GM18868 (cell line): ENCODE measurements around the gene HMCES.
"Not testable (repeated sequence)": the region's sequence is repeated elsewhere in the genome, so short reads cannot be mapped to it uniquely, and the experiment has no call there.

Experiments used
- ATAC-seq: cut with Tn5 transposase; IDR thresholded peaks from one replicate; pipeline ENCODE4 v1.9.1; 2021; ENCODE audit warnings: mild to moderate bottlenecking, moderate library complexity; ENCODE audit not compliant: unreplicated experiment

Gene HMCES

DNA sequence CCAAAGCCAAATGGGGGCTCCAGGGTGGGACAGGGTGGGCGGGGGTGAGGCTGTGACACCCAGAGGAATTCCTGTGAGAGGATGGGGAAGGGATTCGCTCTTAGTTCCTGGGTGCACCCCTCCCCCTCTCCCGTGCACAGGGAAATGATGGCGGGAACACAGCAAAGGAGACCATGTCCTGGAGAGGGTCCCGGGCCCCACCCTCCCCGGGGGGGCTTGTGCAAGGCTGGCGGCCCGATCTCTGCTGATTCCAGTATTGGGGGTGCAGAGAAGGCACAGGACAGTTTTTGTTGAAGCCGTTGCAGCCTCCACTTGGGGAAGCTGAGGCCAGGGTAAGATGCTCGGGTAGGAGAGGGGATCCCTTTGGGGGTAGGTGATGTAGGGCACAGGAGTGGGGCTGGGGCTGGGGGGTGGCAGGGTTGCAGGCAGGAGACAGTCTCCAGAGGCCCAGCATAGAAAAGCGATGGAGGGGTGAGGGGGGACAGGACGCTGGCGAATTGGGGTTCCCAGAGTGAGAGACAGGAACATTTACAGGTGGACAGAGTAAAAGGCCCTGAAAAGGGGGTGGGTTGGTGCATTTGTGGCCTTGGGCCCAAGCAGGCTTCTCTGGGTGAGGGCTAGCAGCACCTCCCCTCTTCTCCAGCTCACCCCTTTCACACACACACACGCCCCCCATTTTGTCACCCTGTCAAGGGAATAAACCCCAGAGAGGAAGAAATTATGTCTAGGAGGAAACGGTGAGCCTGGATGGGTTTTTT, 38.5 kb downstream of the HMCES start:
- no peak for ATAC-seq

GRCh38 chr3:129317848-129318247, 39.2 kb downstream of the HMCES start:
- no peak for ATAC-seq

- no peak for ATAC-seq
Observed at GRCh38 chr3:129318921-129319320, 40.3 kb downstream of the HMCES start.

DNA sequence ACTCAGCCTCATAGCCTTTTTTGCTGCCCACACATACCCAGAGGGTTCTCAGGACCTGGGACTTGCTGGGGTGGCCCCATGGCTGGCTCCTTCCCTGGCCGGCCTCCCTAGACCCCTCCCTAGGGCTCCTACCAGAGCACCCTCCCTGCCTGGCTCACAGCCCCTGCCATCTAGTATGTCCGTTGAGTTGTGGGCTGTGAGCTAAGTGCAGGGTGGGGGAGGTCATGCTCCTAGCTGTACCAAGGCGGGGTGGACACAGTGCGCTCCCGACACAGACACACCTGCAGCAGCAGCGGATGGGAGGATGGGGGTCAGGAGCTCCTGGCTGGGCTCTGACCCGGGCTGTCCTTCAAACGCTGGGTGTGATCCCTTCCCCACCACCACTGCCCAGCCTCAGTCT, 41.6 kb downstream of the HMCES start:
- ATAC-seq: no peak

- no peak for ATAC-seq
Observed at GRCh38 chr3:129320825-129321487, 42.3 kb downstream of the HMCES start.

DNA sequence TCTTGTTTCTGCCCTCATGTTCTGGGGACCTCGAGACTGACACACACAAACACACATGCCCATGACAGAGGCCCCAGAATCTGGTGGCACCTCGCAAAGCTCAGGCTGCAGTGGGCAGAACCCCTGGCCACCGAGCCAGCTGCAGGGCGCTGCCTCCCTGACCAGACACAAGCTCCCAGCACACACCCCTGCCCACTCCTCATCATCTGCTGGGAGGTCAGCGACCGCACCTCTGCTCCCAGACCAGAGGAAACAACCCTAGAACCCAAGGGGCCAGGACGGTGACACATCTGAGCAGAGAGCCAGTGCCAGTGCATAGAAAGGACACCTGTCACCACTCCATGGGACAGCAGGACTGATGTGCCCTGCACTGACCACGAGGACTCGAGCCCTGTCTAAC, 43.2 kb downstream of the HMCES start:
- no peak for ATAC-seq

DNA sequence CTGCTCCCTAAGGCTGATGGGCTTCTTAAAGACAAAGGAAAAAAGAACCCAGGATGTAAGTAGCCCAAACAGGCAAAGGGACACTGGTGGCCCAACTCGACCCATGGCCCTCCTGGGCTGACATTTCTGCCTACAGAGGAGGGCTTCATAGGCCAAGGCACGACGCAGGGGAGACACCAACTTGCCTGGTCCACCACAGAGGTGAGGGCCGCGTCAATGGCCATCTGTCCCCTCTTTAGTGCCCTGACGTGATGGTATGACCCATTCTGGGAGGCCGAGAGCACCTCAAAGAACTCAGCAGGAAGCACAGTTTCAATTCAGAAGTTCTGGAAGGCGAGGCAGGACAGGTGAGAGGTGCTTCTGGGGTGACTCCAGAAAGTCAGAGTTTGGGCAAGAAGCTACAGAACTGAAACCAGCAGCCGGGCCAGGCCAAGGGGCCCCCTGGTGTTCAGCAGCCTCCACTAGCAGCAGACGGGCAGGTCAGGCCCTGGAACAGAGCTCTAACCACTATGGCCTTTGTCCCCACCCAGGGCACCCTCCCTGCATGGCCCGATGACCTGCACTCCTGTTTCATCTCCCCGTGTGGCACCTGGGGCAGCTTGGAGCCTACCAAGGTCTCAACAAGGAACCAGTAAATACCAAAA, 45.1 kb downstream of the HMCES start:
- no peak for ATAC-seq

DNA sequence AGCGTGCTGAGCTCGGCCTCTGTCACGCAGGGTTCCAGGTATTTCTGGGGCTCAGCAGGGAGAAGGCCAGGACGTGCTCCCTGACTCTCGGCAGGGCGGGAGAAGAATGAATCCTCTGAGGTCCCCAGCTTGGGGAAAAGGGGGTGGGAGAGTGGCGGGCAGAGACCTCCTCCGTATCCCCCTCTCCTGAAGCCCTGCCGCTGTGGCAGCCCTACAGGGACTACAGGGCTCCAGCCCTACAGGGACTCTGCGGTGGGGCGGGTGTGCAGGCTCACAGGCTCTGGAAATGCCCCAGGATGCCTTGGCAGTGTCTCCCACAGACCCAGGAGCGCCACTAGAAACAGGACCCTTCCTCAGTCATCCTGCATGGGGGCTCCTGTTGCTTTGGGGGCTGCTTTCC, 46.2 kb downstream of the HMCES start:
- no peak for ATAC-seq

DNA sequence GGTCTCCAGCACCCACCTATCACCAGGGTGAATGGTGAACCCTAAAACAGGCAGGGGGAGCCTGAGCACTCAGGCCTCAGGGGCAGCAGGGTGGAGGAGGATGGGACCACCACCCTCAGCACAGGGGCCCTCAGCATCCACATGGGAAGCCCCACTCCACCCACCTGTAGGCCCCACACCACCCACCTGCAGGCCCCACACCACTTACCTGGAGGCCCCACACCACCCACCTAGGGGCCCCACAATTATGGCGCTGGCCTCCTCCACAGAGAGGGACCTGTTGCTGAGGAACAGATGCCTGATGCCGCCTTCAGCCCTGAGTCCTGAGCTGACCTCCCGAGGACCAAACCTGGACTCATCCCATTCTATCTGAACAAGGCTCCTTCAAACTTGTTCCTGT, 46.7 kb downstream of the HMCES start:
- ATAC-seq: no peak

DNA sequence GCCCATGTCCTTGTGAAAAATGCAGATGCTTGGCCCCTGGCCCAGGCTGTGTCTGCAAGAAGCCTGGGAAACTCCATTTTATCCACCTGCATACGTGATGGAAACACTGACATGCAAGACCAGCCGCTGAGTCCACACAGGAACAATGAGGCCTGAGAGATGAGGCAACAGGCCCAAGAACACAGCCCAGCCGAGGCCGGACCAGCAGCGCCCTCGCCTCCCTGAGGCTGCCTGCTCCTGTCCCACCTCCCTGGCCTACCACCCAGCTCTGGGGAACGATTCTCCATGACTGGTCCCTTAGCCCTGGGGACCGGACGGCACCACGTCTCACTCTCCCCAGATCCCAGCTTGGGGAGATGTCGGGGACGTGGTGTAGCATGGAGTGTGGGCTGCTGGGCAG, 47.5 kb downstream of the HMCES start:
- no peak for ATAC-seq

- ATAC-seq: no peak
Observed at GRCh38 chr3:129326595-129326994, 47.9 kb downstream of the HMCES start.

DNA sequence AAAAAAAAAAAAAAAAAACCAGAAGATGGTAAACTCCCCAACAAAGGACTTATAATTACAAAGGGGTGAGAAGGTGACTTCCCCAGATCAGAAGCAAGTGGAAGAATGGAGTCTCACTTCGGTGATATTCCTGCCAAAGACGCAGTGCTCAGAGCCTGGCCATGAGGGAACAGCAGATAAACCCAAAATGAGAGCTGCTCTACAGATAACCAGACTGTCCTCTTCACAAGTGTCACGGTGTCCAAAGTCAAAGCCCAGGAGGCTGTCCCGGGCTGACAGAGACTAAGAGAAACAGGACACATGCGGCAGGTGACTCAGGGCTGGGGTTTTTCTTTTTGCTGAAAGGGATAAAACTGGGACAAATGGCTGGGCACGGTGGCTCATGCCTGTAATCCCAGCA, 48.8 kb downstream of the HMCES start:
- no peak for ATAC-seq

DNA sequence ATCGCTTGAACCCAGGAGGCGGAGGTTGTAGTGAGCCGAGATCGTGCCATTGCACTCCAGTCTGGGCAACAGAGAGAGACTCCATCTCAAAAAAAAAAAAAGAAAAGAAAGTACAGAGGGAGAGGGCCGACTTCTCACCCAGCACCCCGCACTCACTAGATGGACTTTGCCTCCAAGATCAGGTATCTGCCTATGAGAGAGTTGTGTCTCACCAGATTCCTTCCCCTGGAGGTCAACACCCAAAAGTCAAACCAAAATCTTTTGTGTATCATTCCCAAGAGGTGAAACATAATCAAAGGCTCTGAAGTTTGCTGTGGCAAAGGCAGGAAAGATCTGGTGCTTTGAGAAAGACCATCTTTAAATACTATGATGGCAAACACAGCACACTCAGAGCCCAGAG, 51.2 kb downstream of the HMCES start:
- no peak for ATAC-seq

DNA sequence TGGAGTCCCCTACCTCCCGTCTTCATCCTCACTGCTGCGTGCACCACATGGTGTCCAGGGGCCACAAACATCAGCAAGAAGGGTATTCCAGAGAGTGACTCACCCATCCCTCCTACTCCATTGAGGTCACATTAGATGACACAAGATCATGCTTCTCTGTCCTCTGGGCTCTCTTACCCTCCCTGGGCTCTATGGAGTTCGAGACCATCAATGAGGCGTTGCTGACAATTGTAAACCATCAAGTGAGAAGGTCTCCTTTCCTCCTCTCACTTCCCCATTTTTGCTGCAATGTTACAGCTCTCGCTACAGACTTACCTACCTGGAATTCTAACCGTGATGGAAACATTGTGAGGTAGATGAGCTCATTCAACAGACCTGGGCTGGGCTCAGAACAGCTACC, 51.7 kb downstream of the HMCES start:
- no peak for ATAC-seq

DNA sequence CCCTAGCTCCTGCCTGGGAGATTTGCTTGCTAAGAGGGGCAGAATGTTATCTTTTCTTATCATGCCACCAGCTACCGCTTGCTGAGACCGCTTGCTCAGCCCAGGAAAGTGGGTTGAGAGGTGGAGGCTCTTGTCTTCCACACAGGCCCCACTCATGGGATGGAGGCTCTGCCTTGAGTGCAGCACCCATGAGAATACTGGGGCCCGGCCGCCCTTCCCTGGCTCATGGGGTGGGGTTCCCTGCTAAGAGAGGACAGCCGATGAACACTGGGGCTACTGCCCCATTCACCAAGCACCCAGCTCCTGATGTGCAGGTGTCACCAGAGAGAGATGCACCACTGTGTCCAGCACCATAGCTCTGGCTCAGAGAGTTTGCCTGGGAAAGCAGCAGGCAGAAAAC, 55.2 kb downstream of the HMCES start:
- ATAC-seq: no peak

DNA sequence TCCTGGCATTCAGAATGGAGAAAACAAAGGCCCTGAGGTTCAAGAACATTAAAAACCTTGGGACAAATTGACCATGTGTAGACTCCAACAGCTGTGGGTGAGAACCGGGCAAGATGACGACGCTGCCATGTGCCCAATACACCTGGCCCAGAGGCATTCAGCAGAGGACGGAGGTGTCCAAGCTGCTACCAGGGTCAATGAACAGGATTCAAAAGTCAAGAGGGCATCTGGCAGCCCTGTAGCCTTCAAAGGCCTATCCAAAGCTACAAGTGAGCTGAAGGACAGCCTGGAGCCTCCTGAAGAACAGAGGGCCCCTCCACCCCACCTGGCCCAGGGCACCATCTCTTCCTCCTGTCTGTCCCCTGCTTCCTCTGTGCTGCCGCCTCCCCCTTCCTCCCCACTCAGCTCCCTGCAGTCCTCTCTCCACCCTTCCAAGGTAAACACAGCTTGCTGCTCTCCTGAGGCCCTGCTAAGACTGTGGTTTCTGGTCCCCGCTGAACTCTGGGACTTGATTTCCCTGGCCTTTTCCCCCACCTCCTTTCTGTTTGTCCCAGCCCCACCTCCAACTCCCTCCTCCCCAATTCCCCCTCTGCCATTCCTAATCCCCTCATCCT, 57.5 kb downstream of the HMCES start:
- no peak for ATAC-seq

DNA sequence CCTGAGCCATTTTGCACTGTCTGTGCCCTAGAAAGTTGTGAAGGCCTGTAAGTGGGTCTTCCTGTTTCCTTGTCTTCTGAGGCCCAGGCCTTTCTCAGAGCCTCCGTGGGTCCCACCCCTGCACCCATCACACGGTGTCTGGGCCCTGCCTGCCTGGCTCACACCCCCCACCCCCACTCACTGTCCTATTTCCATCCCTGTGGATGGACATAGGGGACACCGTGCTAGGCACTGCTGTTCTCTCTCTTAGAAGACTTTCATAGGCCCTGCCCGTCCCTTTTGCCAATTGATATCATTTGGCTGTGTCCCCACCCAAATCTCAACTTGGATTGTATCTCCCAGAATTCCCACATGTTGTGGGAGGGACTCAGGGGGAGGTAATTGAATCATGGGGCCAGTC, 59.0 kb downstream of the HMCES start:
- ATAC-seq: not testable (repeated sequence)

DNA sequence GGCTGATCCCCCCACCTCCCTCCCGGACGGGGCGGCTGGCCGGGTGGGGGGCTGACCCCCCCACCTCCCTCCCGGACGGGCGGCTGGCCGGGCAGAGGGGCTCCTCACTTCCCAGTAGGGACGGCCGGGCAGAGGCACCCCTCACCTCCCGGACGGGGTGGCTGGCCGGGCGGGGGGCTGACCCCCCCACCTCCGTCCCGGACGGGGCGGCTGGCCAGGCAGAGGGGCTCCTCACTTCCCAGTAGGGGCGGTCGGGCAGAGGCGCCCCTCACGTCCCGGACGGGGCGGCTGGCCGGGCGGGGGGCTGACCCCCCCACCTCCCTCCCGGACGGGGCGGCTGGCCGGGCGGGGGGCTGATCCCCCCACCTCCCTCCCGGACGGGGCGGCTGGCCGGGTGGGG, 60.5 kb downstream of the HMCES start:
- not testable (repeated sequence) for ATAC-seq

DNA sequence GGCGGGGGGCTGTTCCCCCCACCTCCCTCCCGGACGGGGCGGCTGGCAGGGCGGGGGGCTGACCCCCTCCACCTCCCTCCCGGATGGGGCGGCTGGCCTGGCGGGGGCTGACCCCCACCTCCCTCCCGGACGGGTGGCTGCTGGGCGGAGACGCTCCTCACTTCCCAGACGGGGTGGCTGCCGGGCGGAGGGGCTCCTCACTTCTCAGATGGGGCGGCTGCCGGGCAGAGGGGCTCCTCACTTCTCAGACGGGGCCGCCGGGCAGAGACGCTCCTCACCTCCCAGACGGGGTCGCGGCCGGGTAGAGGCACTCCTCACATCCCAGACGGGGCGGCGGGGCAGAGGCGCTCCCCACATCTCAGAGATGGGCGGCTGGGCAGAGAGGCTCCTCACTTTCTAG, 61.2 kb downstream of the HMCES start:
- not testable (repeated sequence) for ATAC-seq

GRCh38 chr3:129341331-129342141, 62.9 kb downstream of the HMCES start:
- no peak for ATAC-seq
